Adrenal gland (tissue), 5 donors: ENCODE results near the gene TSHB.

Source experiments
- POLR2A ChIP-seq, 2 donors: fragments of 450-650 bp; IDR thresholded peaks; one replicate each; pipeline ENCODE4 v1.6.1; 2017; ENCODE audit warnings: antibody characterized with exemption in 2 of 2, mild to moderate bottlenecking in 2 of 2, moderate library complexity in 1 of 2
- TF ChIP-seq, protein P1 (sequence below), 6 experiments: fragments of 450-650 bp in 4 of 6; fragments of 200-600 bp in 2 of 6; sonication (generic) in 1 of 6; IDR thresholded peaks; 1 replicate in 5 of 6; 2 replicates in 1 of 6; pipeline versions ENCODE4 v1.5.1 to v1.8.0; 2016 to 2021; ENCODE audit warnings: antibody characterized with exemption in 6 of 6, mild to moderate bottlenecking in 2 of 6, moderate library complexity in 1 of 6
- donor health status: DM: no; HTN: no; CAD: no.

DNA sequence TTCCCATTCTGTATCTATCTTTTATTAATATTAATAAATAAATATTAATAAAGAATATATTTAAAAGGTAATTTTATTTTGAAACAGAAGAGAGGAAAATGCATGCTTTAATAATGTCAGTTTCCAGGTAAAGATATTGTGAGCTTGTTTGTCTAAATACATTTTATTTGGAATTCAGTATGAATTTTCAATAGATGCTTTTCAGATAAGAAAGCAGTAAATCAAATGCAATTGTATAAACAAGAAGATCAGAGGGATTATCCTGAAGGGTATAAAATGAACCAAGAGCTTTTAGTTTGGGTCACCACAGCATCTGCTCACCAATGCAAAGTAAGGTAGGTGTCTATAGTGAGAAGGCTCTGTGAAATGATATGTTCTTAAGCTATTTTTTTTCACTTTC lies at the start of gene TSHB:
- TF ChIP-seq, protein P1, sequence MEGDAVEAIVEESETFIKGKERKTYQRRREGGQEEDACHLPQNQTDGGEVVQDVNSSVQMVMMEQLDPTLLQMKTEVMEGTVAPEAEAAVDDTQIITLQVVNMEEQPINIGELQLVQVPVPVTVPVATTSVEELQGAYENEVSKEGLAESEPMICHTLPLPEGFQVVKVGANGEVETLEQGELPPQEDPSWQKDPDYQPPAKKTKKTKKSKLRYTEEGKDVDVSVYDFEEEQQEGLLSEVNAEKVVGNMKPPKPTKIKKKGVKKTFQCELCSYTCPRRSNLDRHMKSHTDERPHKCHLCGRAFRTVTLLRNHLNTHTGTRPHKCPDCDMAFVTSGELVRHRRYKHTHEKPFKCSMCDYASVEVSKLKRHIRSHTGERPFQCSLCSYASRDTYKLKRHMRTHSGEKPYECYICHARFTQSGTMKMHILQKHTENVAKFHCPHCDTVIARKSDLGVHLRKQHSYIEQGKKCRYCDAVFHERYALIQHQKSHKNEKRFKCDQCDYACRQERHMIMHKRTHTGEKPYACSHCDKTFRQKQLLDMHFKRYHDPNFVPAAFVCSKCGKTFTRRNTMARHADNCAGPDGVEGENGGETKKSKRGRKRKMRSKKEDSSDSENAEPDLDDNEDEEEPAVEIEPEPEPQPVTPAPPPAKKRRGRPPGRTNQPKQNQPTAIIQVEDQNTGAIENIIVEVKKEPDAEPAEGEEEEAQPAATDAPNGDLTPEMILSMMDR (IDR thresholded peaks at IDR 0.05), result no peak
- no peak for TF ChIP-seq POLR2A (IDR thresholded peaks at IDR 0.05)
